Naive thymus-derived CD8-positive, alpha-beta T cell (primary cell): ENCODE data around the gene LYL1. TPM values are rescaled to one million over a fixed set of nuclear protein-coding genes. Genes with fewer than 3 reads are reported as not detected.
A peak's percentile ranks its signal among the peaks of the same experiment; 100 is the strongest.

Source experiments
- ATAC-seq, 2 donors: fragments of 150-1000 bp; cut with Tn5 transposase in 1 of 2; sonication (Bioruptor Pico), chemical (Tn5 transposase) in 1 of 2; 1 replicate in 1 of 2; 2 replicates in 1 of 2; pipeline ENCODE4 v1.10.0; 2021; ENCODE audit warnings: mild to moderate bottlenecking in 2 of 2, moderate library complexity in 2 of 2
- POLR2A ChIA-PET: fragments of 350-600 bp; sonication (Branson Sonifier 250); formaldehyde crosslinking; loops from one replicate; lab custom pipeline; 2021; ENCODE audit warnings: antibody characterized with exemption; lab: Charles Lee
- DNase-seq, 10 donors: peaks; one replicate each; pipeline versions ENCODE4 v3.0.0 to v3.0.0-alpha.2; 2020 to 2022
- H3K27ac Mint-ChIP-seq, 10 donors: one replicate each; pipeline ENCODE4 v1.8.0; 2020 to 2022; ENCODE audit warnings: mild to moderate bottlenecking in 10 of 10, mixed read lengths in 10 of 10, moderate library complexity in 4 of 10, inconsistent platforms in 1 of 10
- H3K27me3 Mint-ChIP-seq, 5 donors: one replicate each; pipeline ENCODE4 v1.8.0; 2021 to 2022; ENCODE audit warnings: mixed read lengths in 5 of 5
- H3K36me3 Mint-ChIP-seq, 3 donors: one replicate each; pipeline ENCODE4 v1.8.0; 2020 to 2022; ENCODE audit warnings: mixed read lengths in 3 of 3, mild to moderate bottlenecking in 2 of 3, inconsistent platforms in 1 of 3
- H3K4me1 Mint-ChIP-seq, 4 donors: one replicate each; pipeline ENCODE4 v1.8.0; 2021 to 2022; ENCODE audit warnings: mixed read lengths in 4 of 4
- H3K4me3 Mint-ChIP-seq, 10 donors: one replicate each; pipeline ENCODE4 v1.8.0; 2020 to 2022; ENCODE audit warnings: mild to moderate bottlenecking in 10 of 10, mixed read lengths in 10 of 10, moderate library complexity in 6 of 10, inconsistent platforms in 1 of 10
- H3K9me3 Mint-ChIP-seq, 9 donors: one replicate each; pipeline ENCODE4 v1.8.0; 2020 to 2022; ENCODE audit warnings: mixed read lengths in 9 of 9, mild to moderate bottlenecking in 3 of 9, inconsistent platforms in 1 of 9, moderate library complexity in 1 of 9
- polyA plus RNA-seq, 3 donors: library from polyadenylated mRNA; unstranded; fragments of 300-500 nt; fragmentation: Illumina TruSeq; gene quantifications; one replicate each; pipeline ENCODE4 v1.2.3, GENCODE V29; 2021
- total RNA-seq, 8 experiments: library from RNA in 2 of 8; stranded (reverse) in 2 of 8; gene quantifications; one replicate each; pipeline ENCODE4 v1.2.3 and lab custom pipeline; 2021 to 2026

LYL1 gene
- total and polyA plus RNA-seq, 5 experiments from 2014 or later: 0.37 to 7.9 (median 2.6) TPM

- Mint-ChIP-seq H3K27me3 (no peaks in the 10 kb centered on the region), H3K36me3 (peaks cover 0 to 8% (median 0%) of the 10 kb centered on the region in 3 donors), H3K9me3 (no peaks in the 10 kb centered on the region), H3K4me3 (no peak overlapping the region), H3K4me1 (peaks cover 0 to 11% (median 4%) of the 10 kb centered on the region in 4 donors), H3K27ac (no peak overlapping the region)
- ATAC-seq (no peak), DNase-seq (no peak)
- POLR2A ChIA-PET: interaction anchor here (0.6 kb wide), 1 partner anchor 264 kb away, joined by 3 read pairs; no protein-coding TSS in a partner anchor
These were observed 26.3 kb downstream of the LYL1 start for GRCh38 chr19:13076320-13076719.

- ATAC-seq: no peak
- POLR2A ChIA-PET: no interaction called here
- H3K4me3 Mint-ChIP-seq: no peak overlapping the region
- H3K27ac Mint-ChIP-seq: no peak overlapping the region
- H3K36me3 Mint-ChIP-seq: peaks cover 0 to 8% (median 0%) of the 10 kb centered on the region in 3 donors
- H3K4me1 Mint-ChIP-seq: peaks cover 0 to 7% (median 3%) of the 10 kb centered on the region in 4 donors
- no peaks in the 10 kb centered on the region for H3K27me3 Mint-ChIP-seq
- no peaks in the 10 kb centered on the region for H3K9me3 Mint-ChIP-seq
- no peak for DNase-seq
These were observed 28.3 kb downstream of the LYL1 start for GRCh38 chr19:13074378-13074777.

GRCh38 chr19:13073263-13073662, 29.4 kb downstream of the LYL1 start:
- no peaks in the 10 kb centered on the region for H3K9me3 Mint-ChIP-seq
- peaks cover 0 to 2% (median under 1%) of the 10 kb centered on the region in 4 donors for H3K4me1 Mint-ChIP-seq
- no peak overlapping the region for H3K27ac Mint-ChIP-seq
- DNase-seq: no peak
- no peak for ATAC-seq
- H3K36me3 Mint-ChIP-seq: peaks cover 0 to 8% (median 0%) of the 10 kb centered on the region in 3 donors
- H3K4me3 Mint-ChIP-seq: no peak overlapping the region
- POLR2A ChIA-PET: no interaction called here
- H3K27me3 Mint-ChIP-seq: no peaks in the 10 kb centered on the region

GRCh38 chr19:13072188-13072908, 30.3 kb downstream of the LYL1 start:
- H3K27ac Mint-ChIP-seq: no peak overlapping the region
- DNase-seq (no peak), ATAC-seq (no peak)
- POLR2A ChIA-PET: interaction anchor here (1.1 kb wide), 1 partner anchor 160 kb away, joined by 4 read pairs; no protein-coding TSS in a partner anchor
- no peaks in the 10 kb centered on the region for H3K27me3 Mint-ChIP-seq
- no peaks in the 10 kb centered on the region for H3K9me3 Mint-ChIP-seq
- peaks cover 0 to 2% (median under 1%) of the 10 kb centered on the region in 4 donors for H3K4me1 Mint-ChIP-seq
- no peak overlapping the region for H3K4me3 Mint-ChIP-seq
- H3K36me3 Mint-ChIP-seq: peaks cover 0 to 7% (median 0%) of the 10 kb centered on the region in 3 donors

- Mint-ChIP-seq H3K4me3 (no peak overlapping the region), H3K27me3 (no peaks in the 10 kb centered on the region), H3K27ac (peak overlapping the region in 1 of 10 donors; percentile 21), H3K9me3 (no peaks in the 10 kb centered on the region), H3K4me1 (peaks cover 0 to 2% (median 0%) of the 10 kb centered on the region in 4 donors), H3K36me3 (peaks cover 0 to 7% (median 0%) of the 10 kb centered on the region in 3 donors)
- POLR2A ChIA-PET: interaction anchor here (1.1 kb wide), 1 partner anchor 160 kb away, joined by 4 read pairs; no protein-coding TSS in a partner anchor
- no peak for DNase-seq
- ATAC-seq: no peak
These were observed 31.0 kb downstream of the LYL1 start for GRCh38 chr19:13071444-13072187.

GRCh38 chr19:13070425-13071140, 32.1 kb downstream of the LYL1 start:
- POLR2A ChIA-PET: no interaction called here
- ATAC-seq (no peak), DNase-seq (no peak)
- H3K4me1 Mint-ChIP-seq: peaks cover 0 to 2% (median 0%) of the 10 kb centered on the region in 4 donors
- no peak overlapping the region for H3K27ac Mint-ChIP-seq
- no peak overlapping the region for H3K4me3 Mint-ChIP-seq
- peaks cover 0 to 7% (median 0%) of the 10 kb centered on the region in 3 donors for H3K36me3 Mint-ChIP-seq
- H3K9me3 Mint-ChIP-seq: no peaks in the 10 kb centered on the region
- peaks cover 0 to 1% (median 0%) of the 10 kb centered on the region in 5 donors for H3K27me3 Mint-ChIP-seq

GRCh38 chr19:13069415-13070359, 33.0 kb downstream of the LYL1 start:
- Mint-ChIP-seq H3K4me3 (no peak overlapping the region), H3K4me1 (peaks cover 0 to 2% (median 0%) of the 10 kb centered on the region in 4 donors), H3K27me3 (peaks cover 0 to 10% (median 0%) of the 10 kb centered on the region in 5 donors), H3K27ac (peak overlapping the region in 1 of 10 donors; percentile 24), H3K36me3 (peaks cover 0 to 7% (median 0%) of the 10 kb centered on the region in 3 donors), H3K9me3 (no peaks in the 10 kb centered on the region)
- ATAC-seq (no peak), DNase-seq (no peak)
- POLR2A ChIA-PET: no interaction called here

- DNase-seq (no peak), ATAC-seq (no peak)
- H3K36me3 Mint-ChIP-seq: peaks cover 0 to 2% (median 0%) of the 10 kb centered on the region in 3 donors
- peak overlapping the region in 2 of 10 donors; percentile 12 to 56 for H3K27ac Mint-ChIP-seq
- no peak overlapping the region for H3K4me3 Mint-ChIP-seq
- no peaks in the 10 kb centered on the region for H3K9me3 Mint-ChIP-seq
- H3K4me1 Mint-ChIP-seq: peaks cover 0 to 2% (median 0%) of the 10 kb centered on the region in 4 donors
- POLR2A ChIA-PET: interaction anchor here (0.5 kb wide), 1 partner anchor 91 kb away, joined by 3 read pairs; no protein-coding TSS in a partner anchor
- H3K27me3 Mint-ChIP-seq: peaks cover 0 to 17% (median 5%) of the 10 kb centered on the region in 5 donors
These were observed 34.4 kb downstream of the LYL1 start for GRCh38 chr19:13068085-13068846.

- no peak for DNase-seq
- peaks cover 2 to 28% (median 9%) of the 10 kb centered on the region in 5 donors for H3K27me3 Mint-ChIP-seq
- H3K4me1 Mint-ChIP-seq: peaks cover 0 to 2% (median 0%) of the 10 kb centered on the region in 4 donors
- H3K4me3 Mint-ChIP-seq: no peak overlapping the region
- ATAC-seq: no peak
- H3K9me3 Mint-ChIP-seq: no peaks in the 10 kb centered on the region
- peaks cover 0 to under 1% (median 0%) of the 10 kb centered on the region in 3 donors for H3K36me3 Mint-ChIP-seq
- POLR2A ChIA-PET: interaction anchor here (0.6 kb wide), 1 partner anchor 100 kb away, joined by 3 read pairs; no protein-coding TSS in a partner anchor
- no peak overlapping the region for H3K27ac Mint-ChIP-seq
These were observed 35.5 kb downstream of the LYL1 start for GRCh38 chr19:13066933-13067807.

GRCh38 chr19:13066226-13066625, 36.4 kb downstream of the LYL1 start:
- no peak for ATAC-seq
- Mint-ChIP-seq H3K9me3 (no peaks in the 10 kb centered on the region), H3K27ac (no peak overlapping the region), H3K4me1 (peaks cover 3 to 5% (median 3%) of the 10 kb centered on the region in 4 donors), H3K27me3 (peaks cover 2 to 31% (median 12%) of the 10 kb centered on the region in 5 donors), H3K4me3 (no peak overlapping the region), H3K36me3 (no peaks in the 10 kb centered on the region)
- no peak for DNase-seq
- POLR2A ChIA-PET: no interaction called here
